ENCODE measurements around the gene CEACAM21. TPM values are rescaled to one million over a fixed set of nuclear protein-coding genes. Genes with fewer than 3 reads are reported as not detected.

Gene CEACAM21
- total and polyA plus RNA-seq, 4 donors: 6.5 to 12.2 (median 10.3) TPM

GRCh38 chr19:41529484-41530183, 46.3 kb upstream of the CEACAM21 start:
- ATAC-seq (ENCODE audit: insufficient read depth, low FRiP score) (no peak), DNase-seq (no peak)
- no peaks in the 10 kb centered on the region for H3K36me3 ChIP-seq (ENCODE audit: control insufficient read depth in 4 of 4, insufficient read depth in 4 of 4, low read length in 4 of 4)
- H3K4me1 ChIP-seq (ENCODE audit: control insufficient read depth in 5 of 5, insufficient read depth in 5 of 5, low read length in 5 of 5): peaks cover 0 to 5% (median 4%) of the 10 kb centered on the region in 5 donors
- H3K27me3 ChIP-seq (ENCODE audit: control insufficient read depth in 3 of 3, insufficient read depth in 3 of 3, low read length in 2 of 3): peaks cover 0 to 13% (median 11%) of the 10 kb centered on the region in 3 donors
- no peak overlapping the region for H3K4me3 ChIP-seq
- H3K9me3 ChIP-seq (ENCODE audit: control insufficient read depth in 4 of 4, insufficient read depth in 3 of 4, low read length in 3 of 4): peaks cover 0 to 10% (median 2%) of the 10 kb centered on the region in 4 donors
- no peak overlapping the region for H3K9ac ChIP-seq (ENCODE audit: insufficient read depth in 1 of 2, low read length in 2 of 2)
- TF ChIP-seq, protein P1, sequence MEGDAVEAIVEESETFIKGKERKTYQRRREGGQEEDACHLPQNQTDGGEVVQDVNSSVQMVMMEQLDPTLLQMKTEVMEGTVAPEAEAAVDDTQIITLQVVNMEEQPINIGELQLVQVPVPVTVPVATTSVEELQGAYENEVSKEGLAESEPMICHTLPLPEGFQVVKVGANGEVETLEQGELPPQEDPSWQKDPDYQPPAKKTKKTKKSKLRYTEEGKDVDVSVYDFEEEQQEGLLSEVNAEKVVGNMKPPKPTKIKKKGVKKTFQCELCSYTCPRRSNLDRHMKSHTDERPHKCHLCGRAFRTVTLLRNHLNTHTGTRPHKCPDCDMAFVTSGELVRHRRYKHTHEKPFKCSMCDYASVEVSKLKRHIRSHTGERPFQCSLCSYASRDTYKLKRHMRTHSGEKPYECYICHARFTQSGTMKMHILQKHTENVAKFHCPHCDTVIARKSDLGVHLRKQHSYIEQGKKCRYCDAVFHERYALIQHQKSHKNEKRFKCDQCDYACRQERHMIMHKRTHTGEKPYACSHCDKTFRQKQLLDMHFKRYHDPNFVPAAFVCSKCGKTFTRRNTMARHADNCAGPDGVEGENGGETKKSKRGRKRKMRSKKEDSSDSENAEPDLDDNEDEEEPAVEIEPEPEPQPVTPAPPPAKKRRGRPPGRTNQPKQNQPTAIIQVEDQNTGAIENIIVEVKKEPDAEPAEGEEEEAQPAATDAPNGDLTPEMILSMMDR (IDR thresholded peaks at IDR 0.05; ENCODE audit: control extremely low read depth, extremely low read depth): no peak
- H3K27ac ChIP-seq (ENCODE audit: low read depth in 1 of 2, low read length in 1 of 2): no peak overlapping the region
- WGBS, 2 donors: 84 to 85% methylated on average over 4 of the region's 4 CpGs

DNA sequence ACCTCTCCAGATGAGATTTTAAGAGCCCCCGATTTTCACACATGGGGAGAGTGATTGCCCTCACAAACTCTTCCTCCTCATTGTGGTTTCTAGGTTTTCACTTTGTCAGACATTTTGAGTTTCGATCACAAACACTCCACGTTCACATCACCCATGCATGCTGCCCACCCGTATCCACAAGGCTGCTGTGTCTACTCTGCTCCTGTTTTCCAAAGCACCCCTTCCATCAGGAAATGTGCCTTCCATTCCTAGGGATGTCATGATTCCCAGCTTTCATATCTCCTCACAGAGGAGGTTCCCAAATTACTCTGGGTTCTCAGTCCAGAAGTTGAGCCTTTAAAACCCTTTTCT, 45.8 kb upstream of the CEACAM21 start:
- DNase-seq: no peak
- Histone ChIP-seq H3K27ac (ENCODE audit: low read depth in 1 of 2, low read length in 1 of 2) (peak overlapping the region in 1 of 2 donors; percentile 71), H3K9ac (ENCODE audit: insufficient read depth in 1 of 2, low read length in 2 of 2) (no peak overlapping the region), H3K4me1 (ENCODE audit: control insufficient read depth in 5 of 5, insufficient read depth in 5 of 5, low read length in 5 of 5) (peaks cover 0 to 5% (median 4%) of the 10 kb centered on the region in 5 donors), H3K9me3 (ENCODE audit: control insufficient read depth in 4 of 4, insufficient read depth in 3 of 4, low read length in 3 of 4) (peaks cover 0 to 10% (median 2%) of the 10 kb centered on the region in 4 donors), H3K27me3 (ENCODE audit: control insufficient read depth in 3 of 3, insufficient read depth in 3 of 3, low read length in 2 of 3) (peaks cover 0 to 8% (median 6%) of the 10 kb centered on the region in 3 donors), H3K4me3 (no peak overlapping the region), H3K36me3 (ENCODE audit: control insufficient read depth in 4 of 4, insufficient read depth in 4 of 4, low read length in 4 of 4) (no peaks in the 10 kb centered on the region)
- WGBS, 2 donors: 65 to 69% methylated on average over 4 of the region's 4 CpGs
- ATAC-seq (ENCODE audit: insufficient read depth, low FRiP score): no peak
- TF ChIP-seq, protein P1 (IDR thresholded peaks at IDR 0.05; ENCODE audit: control extremely low read depth, extremely low read depth): no peak

DNA sequence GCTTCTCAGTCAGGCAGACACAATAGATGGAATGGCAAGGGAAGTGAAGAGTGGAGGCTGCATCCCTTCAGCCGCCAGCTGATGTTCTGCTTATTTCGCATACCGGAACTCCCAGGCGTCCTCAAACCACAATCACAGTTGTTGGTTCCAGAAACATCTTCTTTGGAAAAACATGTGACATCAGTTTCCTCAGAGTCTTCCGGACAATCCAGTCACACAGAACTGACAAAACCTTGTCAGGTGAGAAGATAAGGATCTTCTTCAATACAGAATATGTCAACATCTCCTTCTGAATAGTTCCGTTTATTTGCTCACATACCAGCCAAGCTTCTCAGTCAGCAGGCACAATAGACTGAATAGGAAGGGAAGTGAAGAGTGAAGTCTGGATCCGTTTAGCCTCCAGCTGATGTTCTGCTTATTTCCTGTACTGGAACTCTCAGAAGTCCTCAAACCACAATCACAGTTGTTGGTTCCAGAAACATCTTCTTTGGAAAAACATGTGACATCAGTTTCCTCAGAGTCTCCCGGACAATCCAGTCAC, 45.1 kb upstream of the CEACAM21 start:
- Histone ChIP-seq H3K9ac (ENCODE audit: insufficient read depth in 1 of 2, low read length in 2 of 2) (no peak overlapping the region), H3K4me3 (no peak overlapping the region), H3K27ac (ENCODE audit: low read depth in 1 of 2, low read length in 1 of 2) (peak overlapping the region; percentile 60 to 80), H3K27me3 (ENCODE audit: control insufficient read depth in 3 of 3, insufficient read depth in 3 of 3, low read length in 2 of 3) (peaks cover 0 to 3% (median 0%) of the 10 kb centered on the region in 3 donors), H3K4me1 (ENCODE audit: control insufficient read depth in 5 of 5, insufficient read depth in 5 of 5, low read length in 5 of 5) (peaks cover 0 to 5% (median 4%) of the 10 kb centered on the region in 5 donors), H3K9me3 (ENCODE audit: control insufficient read depth in 4 of 4, insufficient read depth in 3 of 4, low read length in 3 of 4) (peaks cover 0 to 10% (median 2%) of the 10 kb centered on the region in 4 donors), H3K36me3 (ENCODE audit: control insufficient read depth in 4 of 4, insufficient read depth in 4 of 4, low read length in 4 of 4) (no peaks in the 10 kb centered on the region)
- 7 to 22% methylated on average over 8 of the region's 8 CpGs for WGBS, 2 donors
- DNase-seq: peak in 2 of 3 donors; percentile 42 to 51
- ATAC-seq (ENCODE audit: insufficient read depth, low FRiP score): peak; percentile 35
- TF ChIP-seq, protein P1 (IDR thresholded peaks at IDR 0.05; ENCODE audit: control extremely low read depth, extremely low read depth): no peak
